GM19452 (cell line): Measurements from ENCODE around the gene POLR2J.
"Not testable (repeated sequence)": the region's sequence is repeated elsewhere in the genome, so short reads cannot be mapped to it uniquely, and the experiment has no call there.

Experiments used
- ATAC-seq: cut with Tn5 transposase; IDR thresholded peaks from one replicate; pipeline ENCODE4 v1.9.1; 2021; ENCODE audit not compliant: unreplicated experiment

The POLR2J gene

GRCh38 chr7:102478314-102479208 lies at the start of gene POLR2J:
Gene POLR2J, minus strand, starts transcription at chr7:102478922. Its CDS starts 62 bp downstream, at chr7:102478860.
- ATAC-seq: peak; percentile 82

- not testable (repeated sequence) for ATAC-seq
Observed at GRCh38 chr7:102527822-102528793, 49.4 kb upstream of the POLR2J start.

GRCh38 chr7:102527182-102527581 lies 48.5 kb upstream of the POLR2J start:
- ATAC-seq: not testable (repeated sequence)

- not testable (repeated sequence) for ATAC-seq
Observed at GRCh38 chr7:102524803-102525202, 46.1 kb upstream of the POLR2J start.

- ATAC-seq: not testable (repeated sequence)
Observed at GRCh38 chr7:102520797-102521196, 42.1 kb upstream of the POLR2J start.

GRCh38 chr7:102517550-102518147 lies 38.9 kb upstream of the POLR2J start, which contains the start of gene RASA4B:
Gene RASA4B, minus strand, starts transcription at chr7:102517777. Its CDS starts 67 bp downstream, at chr7:102517710.
- peak; percentile 71 for ATAC-seq

- not testable (repeated sequence) for ATAC-seq
Observed at GRCh38 chr7:102516951-102517350, 38.2 kb upstream of the POLR2J start.

GRCh38 chr7:102515889-102516288 lies 37.2 kb upstream of the POLR2J start:
- ATAC-seq: not testable (repeated sequence)

GRCh38 chr7:102514881-102515721 lies 36.4 kb upstream of the POLR2J start:
- peak; percentile 69 for ATAC-seq

- ATAC-seq: not testable (repeated sequence)
Observed at GRCh38 chr7:102512642-102513221, 34.0 kb upstream of the POLR2J start.

- ATAC-seq: peak; percentile 38
Observed at GRCh38 chr7:102511860-102512522, 33.3 kb upstream of the POLR2J start.

- not testable (repeated sequence) for ATAC-seq
Observed at GRCh38 chr7:102510575-102510974, 31.9 kb upstream of the POLR2J start.

- not testable (repeated sequence) for ATAC-seq
Observed at GRCh38 chr7:102507410-102508088, 28.8 kb upstream of the POLR2J start.

- ATAC-seq: not testable (repeated sequence)
Observed at GRCh38 chr7:102505298-102506185, 26.8 kb upstream of the POLR2J start.

- ATAC-seq: not testable (repeated sequence)
Observed at GRCh38 chr7:102503141-102503540, 24.4 kb upstream of the POLR2J start.

- ATAC-seq: not testable (repeated sequence)
Observed at GRCh38 chr7:102498321-102498720, 19.6 kb upstream of the POLR2J start.

- not testable (repeated sequence) for ATAC-seq
Observed at GRCh38 chr7:102497308-102497707, 18.6 kb upstream of the POLR2J start.
